Chondrocyte (in vitro differentiated cells): ENCODE results near the gene ANGPTL8. TPM values are rescaled to one million over a fixed set of nuclear protein-coding genes. Genes with fewer than 3 reads are reported as not detected.

Experiments used
- DNase-seq: peaks from one replicate; pipeline ENCODE4 v3.0.0; 2021; ENCODE audit warnings: mixed read lengths, low spot score
- H3K27ac Mint-ChIP-seq: one replicate; pipeline ENCODE4 v1.8.0; 2021; ENCODE audit warnings: mild to moderate bottlenecking, moderate library complexity, mixed read lengths; ENCODE audit not compliant: unreplicated experiment
- H3K27me3 Mint-ChIP-seq: 2 replicates; pipeline ENCODE4 v1.8.0; 2021; ENCODE audit warnings: low read depth, mixed read lengths
- H3K36me3 Mint-ChIP-seq: 2 replicates; pipeline ENCODE4 v1.8.0; 2021; ENCODE audit warnings: low read depth, mixed read lengths
- H3K4me1 Mint-ChIP-seq: 2 replicates; pipeline ENCODE4 v1.8.0; 2021; ENCODE audit warnings: low read depth, mild to moderate bottlenecking, mixed read lengths
- H3K4me3 Mint-ChIP-seq: one replicate; pipeline ENCODE4 v1.8.0; 2021; ENCODE audit warnings: mild to moderate bottlenecking, moderate library complexity, mixed read lengths; ENCODE audit not compliant: unreplicated experiment
- H3K9me3 Mint-ChIP-seq: 2 replicates; pipeline ENCODE4 v1.8.0; 2021; ENCODE audit warnings: low read depth, mixed read lengths
- CTCF ChIP-seq: fragments of 200-600 bp; sonication (generic); IDR thresholded peaks from 2 replicates; pipeline ENCODE4 v1.5.0; 2021; ENCODE audit warnings: antibody characterized with exemption, mild to moderate bottlenecking, moderate library complexity
- total RNA-seq: library from RNA; stranded (reverse); gene quantifications from 3 replicates; pipeline ENCODE4 v1.2.1, GENCODE V29; 2021

ANGPTL8 gene
- total RNA-seq, 1 donor from 2014 or later, result not detected

GRCh38 chr19:11254666-11255065 is 15.2 kb downstream of the ANGPTL8 start:
- Mint-ChIP-seq H3K27ac (no peak overlapping the region), H3K27me3 (no peaks in the 10 kb centered on the region), H3K9me3 (no peaks in the 10 kb centered on the region), H3K36me3 (peaks cover 3% of the 10 kb centered on the region), H3K4me3 (no peak overlapping the region), H3K4me1 (no peaks in the 10 kb centered on the region)
- TF ChIP-seq CTCF, result peak; percentile 34
- DNase-seq, result no peak

DNA sequence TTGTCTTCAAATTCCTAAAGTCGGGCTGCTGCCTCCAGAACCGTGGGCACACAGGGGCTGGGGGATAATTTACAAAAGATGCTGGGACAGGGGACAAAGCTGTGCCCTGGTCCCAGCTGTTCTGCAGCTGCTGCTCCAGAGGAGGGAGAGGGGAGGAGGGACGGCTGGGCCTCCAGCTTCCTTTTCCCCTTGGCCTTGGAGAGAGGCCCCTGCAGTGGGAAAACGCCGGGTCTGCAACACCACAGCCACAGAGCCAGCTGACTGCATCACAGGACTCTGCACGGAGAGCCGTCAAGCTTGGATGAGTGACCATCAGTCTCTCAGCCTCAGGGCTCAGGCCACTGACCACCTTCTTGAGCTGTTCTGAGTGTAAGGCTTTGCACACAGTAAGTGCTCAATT is 16.8 kb downstream of the ANGPTL8 start:
- Mint-ChIP-seq H3K27ac (no peak overlapping the region), H3K27me3 (no peaks in the 10 kb centered on the region)
- no peak for TF ChIP-seq CTCF

DNA sequence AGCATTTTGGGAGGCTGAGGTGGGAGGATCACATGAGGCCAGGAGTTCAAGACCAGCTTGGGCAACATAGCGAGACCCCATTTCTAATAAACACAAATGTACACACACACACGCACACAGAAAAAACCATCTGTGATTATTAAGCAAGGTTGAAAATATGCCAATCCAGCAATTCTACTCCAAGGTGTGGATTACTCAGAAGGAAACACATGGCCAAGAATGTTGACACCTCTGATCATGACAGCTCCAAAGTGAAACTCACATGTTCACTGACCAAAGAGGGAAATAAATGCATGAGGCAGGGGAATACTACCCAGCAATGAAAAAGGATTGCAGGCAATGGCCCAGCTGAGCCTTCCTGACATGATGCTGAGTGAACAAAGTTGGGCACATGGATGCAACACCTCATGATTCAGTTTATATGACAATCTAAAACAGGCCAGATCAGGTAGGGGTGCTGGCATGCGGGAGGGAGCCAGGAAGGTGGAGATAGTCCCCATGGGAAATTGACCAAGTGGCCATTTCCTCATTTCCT is 18.5 kb downstream of the ANGPTL8 start:
- H3K27ac Mint-ChIP-seq, result no peak overlapping the region
- H3K9me3 Mint-ChIP-seq, result no peaks in the 10 kb centered on the region
- DNase-seq, result no peak
- peaks cover 4% of the 10 kb centered on the region for H3K4me1 Mint-ChIP-seq
- no peak overlapping the region for H3K4me3 Mint-ChIP-seq
- H3K27me3 Mint-ChIP-seq, result no peaks in the 10 kb centered on the region
- peaks cover 1% of the 10 kb centered on the region for H3K36me3 Mint-ChIP-seq
- no peak for TF ChIP-seq CTCF

More for the DNA sequence above, 16.8 kb downstream of the ANGPTL8 start:
- Mint-ChIP-seq H3K9me3 (no peaks in the 10 kb centered on the region), H3K4me1 (peaks cover 4% of the 10 kb centered on the region), H3K4me3 (no peak overlapping the region), H3K36me3 (peaks cover 1% of the 10 kb centered on the region)
- no peak for DNase-seq

- H3K4me1 Mint-ChIP-seq, result peaks cover 14% of the 10 kb centered on the region
- no peak for DNase-seq
These were observed 21.6 kb downstream of the ANGPTL8 start for GRCh38 chr19:11260996-11261395.

DNA sequence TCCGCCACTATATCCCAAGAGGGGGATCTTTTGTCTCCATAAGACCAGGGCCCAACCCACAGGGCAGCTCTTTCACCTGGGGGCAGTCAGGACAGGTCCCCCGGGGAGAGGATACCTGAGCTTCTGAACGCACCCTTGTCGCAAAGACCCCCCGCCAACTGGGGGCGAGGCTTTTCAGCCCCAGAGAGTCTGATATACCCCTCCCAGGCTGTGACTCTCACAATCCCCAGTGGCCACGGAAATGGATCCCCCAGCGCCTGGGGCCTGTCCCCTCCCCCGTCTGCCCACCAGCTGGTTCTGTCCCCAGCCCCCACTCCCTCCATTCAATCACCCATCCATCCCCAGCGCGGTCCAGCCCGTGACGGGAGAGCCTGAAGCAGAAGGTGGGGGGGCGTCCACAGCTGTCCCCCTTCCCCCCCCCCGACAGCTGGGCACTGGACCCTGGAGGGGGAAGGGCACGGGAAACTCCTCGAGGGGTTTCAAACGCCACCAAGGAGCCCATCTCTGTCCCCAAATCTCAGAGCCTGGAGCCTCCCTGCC is 22.1 kb downstream of the ANGPTL8 start:
- no peak for TF ChIP-seq CTCF
- DNase-seq, result no peak
- Mint-ChIP-seq H3K36me3 (no peaks in the 10 kb centered on the region), H3K27me3 (no peaks in the 10 kb centered on the region), H3K27ac (peak overlapping the region; percentile 27), H3K9me3 (no peaks in the 10 kb centered on the region), H3K4me1 (peaks cover 16% of the 10 kb centered on the region), H3K4me3 (peak overlapping the region; percentile 62)

More at GRCh38 chr19:11260996-11261395, 21.6 kb downstream of the ANGPTL8 start:
- H3K9me3 Mint-ChIP-seq, result no peaks in the 10 kb centered on the region
- no peaks in the 10 kb centered on the region for H3K36me3 Mint-ChIP-seq
- H3K27ac Mint-ChIP-seq, result no peak overlapping the region
- TF ChIP-seq CTCF, result no peak
- H3K27me3 Mint-ChIP-seq, result no peaks in the 10 kb centered on the region
- H3K4me3 Mint-ChIP-seq, result peak overlapping the region; percentile 62
